ENCODE measurements around the gene ADCY9.

ADCY9 gene

DNA sequence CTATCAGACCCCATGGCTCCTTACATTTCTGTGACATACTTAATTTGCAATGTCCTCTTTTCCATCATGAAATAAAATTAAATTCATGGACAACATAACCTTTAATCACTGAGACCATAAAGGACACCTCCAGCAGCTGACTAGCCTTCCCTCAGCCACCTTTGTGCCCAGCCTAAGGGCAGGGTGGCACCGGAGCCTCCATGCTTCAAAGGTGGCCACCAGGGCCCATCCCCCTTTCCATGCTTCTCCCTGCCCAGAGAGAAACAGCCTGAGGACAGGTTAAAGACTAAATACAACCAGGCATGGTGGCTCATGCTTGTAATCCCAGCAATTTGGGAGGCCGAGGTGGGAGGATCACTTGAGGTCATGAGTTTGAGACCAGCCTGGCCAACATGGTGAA is 94.3 kb downstream of the ADCY9 start:
- DNase-seq = no peak

DNA sequence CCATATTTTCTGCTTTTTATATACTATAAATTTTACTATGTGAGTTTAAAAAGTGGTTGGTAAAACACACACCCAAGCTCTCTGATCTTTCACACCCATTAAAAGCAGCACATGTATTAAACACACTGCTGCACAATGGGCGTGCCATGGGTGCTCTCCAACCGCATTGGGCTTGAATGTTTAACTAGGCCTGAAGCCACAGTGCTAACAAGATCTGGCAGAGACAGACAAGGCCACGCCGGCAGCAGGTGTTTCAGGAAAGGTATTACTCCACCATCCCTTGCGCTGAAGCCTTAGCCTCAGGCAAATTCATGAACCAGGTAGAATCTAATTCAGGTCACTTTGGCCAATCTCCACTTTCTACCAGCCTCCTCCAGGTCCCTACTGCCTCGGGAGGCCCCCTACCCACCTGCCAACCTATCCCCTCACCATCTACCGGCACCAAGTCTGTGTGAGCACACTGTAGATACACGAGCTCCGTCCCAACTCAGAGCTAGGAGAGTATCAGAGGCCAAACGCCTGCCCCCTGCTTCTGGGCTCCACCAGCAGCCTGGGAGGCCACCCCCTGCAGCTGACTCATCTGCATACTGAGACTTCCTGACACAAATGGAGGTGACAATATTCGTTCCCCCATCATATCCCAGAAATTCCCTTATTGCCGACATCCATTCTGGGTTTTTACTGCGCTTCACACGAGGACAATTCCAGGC is 95.0 kb downstream of the ADCY9 start:
- no peak for DNase-seq

GRCh38 chr16:4019371-4019791 is 96.9 kb downstream of the ADCY9 start:
- no peak for DNase-seq

- no peak for DNase-seq
Measured at GRCh38 chr16:4018391-4018790, 97.9 kb downstream of the ADCY9 start.

- DNase-seq = no peak
Measured at GRCh38 chr16:4017807-4018206, 98.4 kb downstream of the ADCY9 start.

GRCh38 chr16:4016658-4017057 is 99.6 kb downstream of the ADCY9 start:
- no peak for DNase-seq

GRCh38 chr16:4016005-4016352 is 100.3 kb downstream of the ADCY9 start:
- DNase-seq = no peak

DNA sequence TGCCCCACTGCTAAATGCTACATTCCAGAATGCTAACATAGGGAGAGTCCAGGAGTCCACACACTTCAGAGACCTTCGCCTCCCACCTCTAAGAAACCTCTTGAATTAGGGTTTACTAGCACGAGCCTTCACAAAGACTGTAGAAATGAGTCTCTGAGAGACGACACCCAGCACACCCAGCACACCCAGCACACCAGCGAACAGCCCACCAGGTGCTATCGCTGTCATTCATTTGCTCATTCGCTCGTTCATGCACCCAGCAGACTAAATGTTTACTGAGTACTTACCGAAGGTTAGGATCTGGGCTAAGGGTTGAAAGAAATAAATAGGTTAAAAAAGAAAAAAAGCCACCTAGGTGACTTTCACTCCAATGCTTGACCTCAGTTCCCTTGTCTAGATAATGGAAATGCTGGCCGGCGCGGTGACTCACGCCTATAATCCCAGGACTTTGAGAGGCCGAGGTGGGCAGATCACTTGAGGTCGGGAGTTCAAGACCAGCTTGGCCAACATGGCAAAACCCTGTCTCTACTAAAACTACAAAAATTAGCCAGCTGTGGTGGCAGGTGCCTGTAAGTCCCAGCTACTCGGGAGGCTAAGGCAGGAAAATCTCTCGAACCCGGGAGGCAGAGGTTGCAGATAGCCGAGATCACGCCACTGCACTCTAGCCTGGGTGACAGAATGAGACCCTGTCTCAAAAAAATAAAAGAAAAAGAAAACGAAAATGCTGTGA is 100.8 kb downstream of the ADCY9 start:
- DNase-seq = no peak

GRCh38 chr16:4011940-4012629 is 104.2 kb downstream of the ADCY9 start:
- DNase-seq = no peak

DNA sequence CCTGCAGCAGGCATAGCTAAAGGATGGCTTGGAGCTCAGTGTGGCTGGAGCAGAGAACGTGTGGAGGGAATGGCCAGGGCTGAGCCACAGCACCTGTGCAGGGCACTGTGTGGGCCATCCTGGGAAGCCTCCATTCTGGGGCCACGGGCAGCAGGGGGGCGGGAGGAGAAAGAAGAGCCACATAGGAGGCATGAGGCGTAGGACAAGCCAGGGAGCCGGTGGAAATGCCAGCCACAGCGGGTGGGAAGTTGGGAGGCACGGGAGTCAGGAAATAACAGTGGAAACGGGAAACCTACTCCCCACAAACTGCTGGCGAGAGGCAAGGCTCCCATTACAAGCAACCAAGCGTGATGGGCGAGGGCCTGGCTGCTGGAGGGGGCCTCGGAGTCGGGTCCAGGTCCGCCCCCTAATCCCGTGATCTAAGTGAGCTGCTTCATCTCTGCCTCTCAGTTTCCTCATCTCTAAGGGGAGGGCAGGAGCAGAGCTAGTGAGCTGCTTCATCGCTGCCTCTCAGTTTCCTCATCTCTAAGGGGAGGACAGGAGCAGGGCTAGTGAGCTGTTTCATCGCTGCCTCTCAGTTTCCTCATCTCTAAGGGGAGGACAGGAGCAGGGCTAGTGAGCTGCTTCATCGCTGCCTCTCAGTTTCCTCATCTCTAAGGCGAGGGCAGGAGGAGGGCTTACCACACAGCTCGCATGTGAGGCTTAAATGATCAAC is 104.9 kb downstream of the ADCY9 start:
- no peak for DNase-seq

- DNase-seq = no peak
Measured at GRCh38 chr16:4010225-4011158, 105.8 kb downstream of the ADCY9 start.

DNA sequence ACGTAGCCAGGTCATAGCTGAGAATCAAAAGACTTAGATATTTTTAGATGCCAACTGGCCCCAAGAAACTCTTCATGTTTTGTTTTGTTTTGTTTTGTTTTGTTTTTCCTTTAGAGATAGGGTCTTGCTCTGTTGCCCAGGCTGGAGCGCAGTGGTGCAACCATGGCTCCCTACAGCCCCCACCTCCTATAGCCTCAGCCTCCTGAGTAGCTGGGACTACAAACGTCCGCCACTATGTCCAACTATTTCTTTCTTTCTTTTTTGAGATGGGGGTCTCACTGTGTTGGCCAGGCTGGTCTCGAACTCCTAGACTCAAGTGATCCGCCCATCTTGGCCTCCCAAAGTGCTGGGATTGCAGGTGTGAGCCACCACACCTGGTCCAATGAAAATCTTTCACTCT is 107.1 kb downstream of the ADCY9 start:
- DNase-seq = no peak

DNA sequence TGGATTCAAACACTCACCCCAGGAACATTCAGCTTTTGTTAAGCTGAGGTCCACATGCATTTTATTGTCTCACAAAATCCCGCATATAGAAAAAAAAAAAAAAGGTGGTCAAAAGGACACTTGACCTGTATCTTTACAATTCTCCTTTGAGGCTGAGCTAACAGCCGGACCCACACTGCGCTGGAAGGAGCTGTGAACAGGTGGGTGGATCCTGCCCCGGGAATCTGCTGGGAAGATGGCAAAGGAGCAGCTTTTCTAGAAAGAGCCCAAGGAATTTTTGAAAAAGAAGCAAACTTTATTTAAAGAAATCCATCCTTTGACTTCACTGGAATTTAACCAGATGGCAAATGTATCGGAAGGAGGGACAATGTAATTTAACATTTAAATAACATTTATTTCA is 108.1 kb downstream of the ADCY9 start:
- no peak for DNase-seq

DNA sequence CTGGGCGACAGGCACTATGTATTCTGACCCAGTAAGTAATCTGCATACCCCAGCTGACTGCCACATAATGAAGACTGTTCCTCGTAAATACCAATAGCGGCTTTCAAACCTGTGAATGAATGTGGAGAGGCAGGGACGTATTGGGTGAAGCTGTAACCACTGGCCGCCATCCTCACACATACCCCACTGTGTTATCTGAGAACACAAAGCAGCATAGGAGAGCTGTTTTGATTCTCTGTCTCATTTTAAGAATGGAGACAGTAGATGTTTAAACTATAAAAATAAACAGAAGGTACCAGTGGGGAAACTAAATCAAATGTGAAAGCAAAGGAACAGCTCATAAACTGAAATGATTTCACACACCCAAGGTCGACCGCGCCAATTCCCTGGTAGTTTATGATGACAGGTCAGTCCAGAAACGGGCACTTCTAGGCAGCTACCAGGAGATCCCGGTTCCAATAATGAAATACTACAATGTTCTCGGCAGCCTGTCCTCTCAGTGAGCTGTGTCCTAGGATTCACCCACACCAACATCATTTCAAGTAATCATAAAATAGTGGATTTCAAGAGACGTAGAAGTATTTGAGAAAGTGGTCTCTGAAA is 109.7 kb downstream of the ADCY9 start:
- no peak for DNase-seq

DNA sequence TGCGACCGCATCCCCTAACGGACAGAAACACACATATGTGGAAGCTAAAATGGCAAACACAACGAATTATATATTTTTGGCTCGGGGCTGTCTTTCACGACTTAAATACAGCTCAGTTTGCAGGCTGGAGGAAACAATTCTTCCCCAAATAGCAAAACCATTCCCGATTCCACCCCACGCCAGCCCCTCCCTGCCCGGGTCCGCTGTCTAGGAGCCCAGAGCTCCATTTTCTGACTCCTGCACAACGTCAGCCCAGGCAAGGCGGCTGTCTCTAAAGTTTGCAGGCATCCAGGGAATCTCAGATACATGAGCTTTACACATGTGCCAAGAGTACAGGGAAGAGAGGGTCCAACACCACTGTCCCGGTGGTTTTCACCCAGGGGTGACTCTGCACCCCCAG is 110.5 kb downstream of the ADCY9 start:
- DNase-seq = no peak

GRCh38 chr16:4005281-4005680 is 111.0 kb downstream of the ADCY9 start:
- DNase-seq = no peak

GRCh38 chr16:4004206-4004605 is 112.0 kb downstream of the ADCY9 start:
- DNase-seq = no peak

- no peak for DNase-seq
Measured at GRCh38 chr16:4003576-4003975, 112.7 kb downstream of the ADCY9 start.

DNA sequence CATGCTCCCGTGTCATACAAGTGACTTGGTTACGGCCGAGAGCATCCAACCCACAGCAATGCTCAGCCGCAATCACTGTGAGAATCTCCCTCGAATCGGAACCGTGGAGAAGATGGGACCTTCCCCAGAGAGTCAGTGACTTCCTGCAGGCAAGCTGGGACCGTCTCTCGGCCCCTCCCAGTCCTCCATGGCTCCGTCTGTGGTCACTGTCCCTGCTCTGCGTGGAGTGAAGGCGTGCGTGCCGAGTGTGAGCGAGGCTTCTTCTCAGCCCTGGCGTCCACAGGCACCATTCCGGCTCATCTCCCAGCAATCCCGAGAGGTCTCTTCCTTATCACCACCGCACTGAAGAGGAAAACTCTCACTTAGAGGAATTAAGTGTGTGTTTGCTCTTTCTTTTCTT is 113.1 kb downstream of the ADCY9 start:
- no peak for DNase-seq

DNA sequence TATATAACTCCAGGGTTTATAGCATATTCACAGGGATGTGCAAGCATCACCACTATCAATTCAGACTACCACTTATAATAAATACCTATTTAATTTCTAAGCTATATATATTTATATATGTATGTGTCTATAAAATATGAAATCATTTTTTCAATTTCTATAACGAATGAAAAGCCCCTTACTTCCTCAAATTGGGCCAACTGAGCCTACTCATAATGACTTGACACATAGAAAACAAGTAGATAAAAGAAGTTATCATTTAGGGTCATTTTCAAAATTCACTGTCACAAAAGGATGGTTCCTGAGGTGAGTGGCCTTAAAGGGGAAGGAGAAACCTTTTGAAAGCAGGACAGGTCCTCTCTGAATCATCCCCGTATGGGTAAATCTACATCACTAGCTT is 114.1 kb downstream of the ADCY9 start:
- DNase-seq = no peak

GRCh38 chr16:3999479-4000325 is 116.5 kb downstream of the ADCY9 start:
- no peak for DNase-seq

Data from activated effector memory CD4-positive, alpha-beta T cell treated with Interleukin-2 at 50 U/mL for 16 hours (primary cell).